GM10266 (cell line): ENCODE measurements around the gene PTPRN2.

Experiments
- DNase-seq: peaks from one replicate; pipeline ENCODE4 v3.0.0; 2012; ENCODE audit errors: extremely low spot score
- CTCF ChIP-seq: IDR thresholded peaks from 2 replicates; pipeline ENCODE4 v1.5.1; 2012; ENCODE audit warnings: mild to moderate bottlenecking, low read depth; ENCODE audit not compliant: control insufficient read depth, insufficient read depth; ENCODE audit errors: missing control alignments

Gene PTPRN2

GRCh38 chr7:158589653-158590052, 2.0 kb upstream of the PTPRN2 start:
- no peak for TF ChIP-seq CTCF
- DNase-seq: no peak

GRCh38 chr7:158588878-158589442, 1.3 kb upstream of the PTPRN2 start:
- no peak for DNase-seq
- TF ChIP-seq CTCF: no peak

GRCh38 chr7:158588085-158588877, 658 bp upstream of the PTPRN2 start:
- no peak for DNase-seq
- no peak for TF ChIP-seq CTCF

GRCh38 chr7:158586499-158587161, 993 bp downstream of the PTPRN2 start:
- DNase-seq: no peak

GRCh38 chr7:158585721-158586498, 1.7 kb downstream of the PTPRN2 start:
- no peak for TF ChIP-seq CTCF
- no peak for DNase-seq

More at GRCh38 chr7:158586499-158587161, 993 bp downstream of the PTPRN2 start:
- no peak for TF ChIP-seq CTCF

GRCh38 chr7:158584407-158584806, 3.2 kb downstream of the PTPRN2 start:
- DNase-seq: no peak
- no peak for TF ChIP-seq CTCF
